ENCODE results near the gene NTRK2.

GRCh38 chr9:84900421-84900820, 230.9 kb downstream of the NTRK2 start:
- TF ChIP-seq CTCF (IDR thresholded peaks at IDR 0.05) (no peak), POLR2A (IDR thresholded peaks at IDR 0.05) (no peak)

All from gastroesophageal sphincter (tissue), 3 donors.